Measurements from ENCODE around the gene FGF11.

GRCh38 chr17:7432296-7432695 is 7.0 kb upstream of the FGF11 start:
- TF ChIP-seq, protein P1, sequence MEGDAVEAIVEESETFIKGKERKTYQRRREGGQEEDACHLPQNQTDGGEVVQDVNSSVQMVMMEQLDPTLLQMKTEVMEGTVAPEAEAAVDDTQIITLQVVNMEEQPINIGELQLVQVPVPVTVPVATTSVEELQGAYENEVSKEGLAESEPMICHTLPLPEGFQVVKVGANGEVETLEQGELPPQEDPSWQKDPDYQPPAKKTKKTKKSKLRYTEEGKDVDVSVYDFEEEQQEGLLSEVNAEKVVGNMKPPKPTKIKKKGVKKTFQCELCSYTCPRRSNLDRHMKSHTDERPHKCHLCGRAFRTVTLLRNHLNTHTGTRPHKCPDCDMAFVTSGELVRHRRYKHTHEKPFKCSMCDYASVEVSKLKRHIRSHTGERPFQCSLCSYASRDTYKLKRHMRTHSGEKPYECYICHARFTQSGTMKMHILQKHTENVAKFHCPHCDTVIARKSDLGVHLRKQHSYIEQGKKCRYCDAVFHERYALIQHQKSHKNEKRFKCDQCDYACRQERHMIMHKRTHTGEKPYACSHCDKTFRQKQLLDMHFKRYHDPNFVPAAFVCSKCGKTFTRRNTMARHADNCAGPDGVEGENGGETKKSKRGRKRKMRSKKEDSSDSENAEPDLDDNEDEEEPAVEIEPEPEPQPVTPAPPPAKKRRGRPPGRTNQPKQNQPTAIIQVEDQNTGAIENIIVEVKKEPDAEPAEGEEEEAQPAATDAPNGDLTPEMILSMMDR (IDR thresholded peaks at IDR 0.05 in 8 of 11, conservative IDR thresholded peaks at IDR 0.05 in 3 of 11): no peak
- no peak for TF ChIP-seq POLR2A (IDR thresholded peaks at IDR 0.05)
- TF ChIP-seq POLR2AphosphoS5 (IDR thresholded peaks at IDR 0.05): no peak

Data from spleen (tissue), 7 donors.